Measurements from ENCODE around the gene IMPA2.
"Not testable (repeated sequence)": the region's sequence is repeated elsewhere in the genome, so short reads cannot be mapped to it uniquely, and the experiment has no call there.

Gene IMPA2

DNA sequence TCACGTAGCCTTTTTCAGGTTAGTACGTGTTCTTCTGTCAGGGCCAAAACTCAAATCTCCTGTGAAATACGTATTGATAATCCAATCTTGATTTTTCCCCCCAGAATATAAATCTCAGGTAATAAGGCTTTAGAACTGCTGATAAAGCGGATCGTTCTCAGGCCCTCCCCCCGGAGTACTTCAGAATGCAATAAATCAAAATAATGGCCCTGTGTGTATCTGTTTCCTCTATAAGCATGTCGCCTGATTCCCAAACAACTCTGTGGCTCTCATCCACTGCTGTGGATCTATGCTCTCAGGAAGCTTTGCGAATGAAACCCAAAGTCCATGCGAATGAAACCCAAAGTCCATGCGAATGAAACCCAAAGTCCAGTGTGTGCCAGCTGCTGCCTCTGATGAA, 49.4 kb downstream of the IMPA2 start:
- DNase-seq = no peak

- DNase-seq = no peak
Measured at GRCh38 chr18:12031181-12031580, 49.9 kb downstream of the IMPA2 start.

DNA sequence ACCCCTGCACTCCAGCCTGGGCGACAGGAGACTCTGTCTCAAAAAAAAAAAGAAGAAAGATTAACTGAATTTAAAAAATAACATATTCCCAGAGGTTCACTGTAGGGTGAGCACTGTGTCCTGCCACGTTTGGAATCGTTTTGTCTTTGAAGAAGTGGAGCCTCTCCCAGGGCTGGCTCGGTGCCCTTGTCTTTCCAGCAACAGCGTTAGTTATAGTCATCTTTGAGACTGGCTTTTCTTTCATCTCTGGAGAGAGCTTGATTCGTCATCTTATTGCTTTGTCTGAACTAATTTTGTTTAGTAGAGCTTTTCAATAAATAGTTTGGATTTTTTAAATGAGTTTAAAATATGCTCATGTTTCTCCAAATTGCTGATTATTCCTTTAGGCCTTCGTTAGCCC, 50.5 kb downstream of the IMPA2 start:
- no peak for DNase-seq

GRCh38 chr18:12032786-12033642, 51.7 kb downstream of the IMPA2 start:
- DNase-seq = no peak

DNA sequence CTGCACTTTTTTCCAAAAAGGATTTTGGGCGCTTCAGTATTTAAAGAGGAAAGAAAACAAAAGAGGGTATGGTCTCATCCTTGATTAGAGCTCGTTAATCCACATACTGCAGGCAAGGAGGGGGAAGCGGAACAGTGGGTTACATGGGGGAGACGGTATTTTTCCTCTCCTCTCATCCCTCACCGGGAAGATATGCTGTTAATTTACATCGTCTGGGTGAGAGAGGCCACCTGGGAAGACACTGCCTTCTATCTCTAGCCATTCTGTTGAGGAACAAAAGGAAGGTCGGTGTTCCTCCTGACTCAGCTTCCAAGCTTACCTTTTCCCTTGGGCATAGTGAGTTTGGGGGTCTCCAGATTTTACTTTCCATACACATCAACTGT, 52.3 kb downstream of the IMPA2 start:
- DNase-seq = no peak

- DNase-seq = no peak
Measured at GRCh38 chr18:12034241-12035100, 53.2 kb downstream of the IMPA2 start.

GRCh38 chr18:12035481-12035880, 54.2 kb downstream of the IMPA2 start:
- no peak for DNase-seq

- DNase-seq = no peak
Measured at GRCh38 chr18:12036201-12036751, 55.0 kb downstream of the IMPA2 start.

GRCh38 chr18:12038082-12038638, 56.9 kb downstream of the IMPA2 start:
- DNase-seq = no peak

GRCh38 chr18:12038639-12039539, 57.6 kb downstream of the IMPA2 start:
- peak; percentile 58 for DNase-seq

GRCh38 chr18:12039540-12039930, 58.2 kb downstream of the IMPA2 start:
- DNase-seq = not testable (repeated sequence)

DNA sequence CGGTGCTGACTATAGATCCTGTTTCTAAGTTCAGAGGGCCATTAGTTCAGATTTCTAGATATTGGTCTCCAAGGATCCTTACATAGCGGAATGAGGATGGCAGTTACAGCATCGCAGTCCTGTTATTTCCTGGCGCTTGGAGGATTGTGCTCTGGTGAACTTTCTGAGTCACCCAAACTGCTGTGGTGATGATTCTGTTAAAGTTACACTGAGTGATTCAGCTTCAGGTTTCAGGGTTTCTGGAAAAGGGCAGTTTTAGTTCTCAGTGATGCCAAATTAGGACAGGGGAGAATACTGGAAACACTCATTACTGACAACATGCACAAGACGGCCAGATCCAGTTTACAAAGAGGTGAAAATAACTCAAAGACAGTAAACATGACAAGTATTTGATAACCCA, 60.3 kb downstream of the IMPA2 start:
- DNase-seq = no peak

GRCh38 chr18:12043811-12044210, 62.5 kb downstream of the IMPA2 start:
- DNase-seq = no peak

DNA sequence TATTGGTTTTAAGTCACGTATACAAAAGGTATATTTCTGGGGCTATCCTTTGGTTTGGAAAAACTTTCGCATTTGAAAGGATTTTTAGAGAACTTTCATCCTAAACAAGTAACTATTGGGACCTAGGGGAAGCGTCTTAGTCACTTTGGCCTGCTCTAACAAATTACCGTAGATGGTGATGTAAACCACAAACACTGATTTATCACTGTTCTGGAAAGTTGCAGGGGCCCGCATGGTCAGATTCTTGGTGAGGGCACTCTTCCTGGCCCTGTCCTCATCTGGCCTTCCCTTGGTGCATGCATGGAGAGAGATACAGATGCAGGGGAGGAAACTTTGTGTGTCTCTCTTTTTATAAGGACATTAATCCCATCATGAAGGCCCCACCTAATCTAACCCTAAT, 63.3 kb downstream of the IMPA2 start:
- no peak for DNase-seq

GRCh38 chr18:12046046-12046750, 64.9 kb downstream of the IMPA2 start:
- no peak for DNase-seq

- DNase-seq = no peak
Measured at GRCh38 chr18:12046751-12047335, 65.5 kb downstream of the IMPA2 start.

- DNase-seq = no peak
Measured at GRCh38 chr18:12048010-12048826, 66.9 kb downstream of the IMPA2 start.

DNA sequence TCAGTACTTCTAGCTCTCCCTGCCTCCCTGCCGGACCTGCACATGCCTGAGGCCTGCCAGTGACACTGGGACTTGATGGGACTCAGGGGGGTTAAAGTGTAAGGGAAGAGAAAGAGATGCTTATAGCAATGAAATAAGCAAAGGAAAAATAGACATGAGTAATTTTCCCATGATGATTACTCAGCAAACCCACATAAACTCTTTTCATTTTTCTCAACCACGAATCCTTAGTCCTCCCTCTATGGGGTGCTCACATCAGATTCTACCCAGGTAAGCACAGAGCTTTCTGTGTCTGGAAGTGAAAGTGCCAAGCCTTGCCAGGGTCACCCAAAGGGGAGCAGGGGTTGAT, 67.5 kb downstream of the IMPA2 start:
- DNase-seq = no peak

DNA sequence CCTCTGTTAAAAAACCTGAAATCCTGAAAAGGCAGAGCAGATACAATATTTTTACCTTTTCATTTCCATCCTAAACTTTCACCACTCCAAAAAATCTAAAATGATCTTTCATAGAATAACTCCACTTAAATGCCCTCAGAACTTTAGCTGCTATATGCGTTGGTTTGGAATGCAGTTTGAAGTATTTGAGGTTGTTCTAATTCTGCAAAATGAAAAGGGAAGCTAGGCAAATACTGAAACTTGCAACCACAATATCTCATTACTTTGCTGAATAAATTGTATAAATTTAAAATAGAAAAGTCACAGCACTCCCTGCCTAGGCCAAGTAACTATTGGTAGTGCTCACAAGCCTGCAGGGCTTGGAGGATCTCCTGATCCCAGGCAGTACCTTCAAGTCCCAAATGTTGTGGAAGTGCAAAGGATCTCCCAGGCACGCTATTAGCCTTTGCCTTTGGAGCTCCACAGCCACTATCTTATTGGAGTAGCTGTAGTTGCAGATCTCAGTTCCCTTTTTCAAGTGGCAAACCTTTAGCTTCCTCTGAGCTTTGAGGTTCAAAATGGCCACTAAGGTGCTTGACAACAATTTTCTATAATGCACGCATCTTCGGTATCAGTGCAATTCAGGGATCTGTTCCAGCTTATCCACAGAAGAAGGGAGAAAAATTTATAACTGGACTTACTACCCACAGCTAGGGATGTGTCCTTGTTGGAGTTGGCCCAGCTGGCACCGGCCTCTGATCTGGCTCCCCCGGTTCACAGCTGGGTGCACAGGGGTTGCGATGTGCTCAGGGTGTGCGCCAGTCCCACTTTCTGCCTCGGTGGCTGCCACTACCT, 68.9 kb downstream of the IMPA2 start:
- DNase-seq = no peak
